HepG2 (cell line): ENCODE results near the gene SNAPC4. TPM values are rescaled to one million over a fixed set of nuclear protein-coding genes. Genes with fewer than 3 reads are reported as not detected.

Experiments
- ARID4A ChIP-seq: sonication (generic); formaldehyde crosslinking; IDR thresholded peaks from 2 replicates; pipeline ENCODE4 v1.5.0; 2020; ENCODE audit warnings: mild to moderate bottlenecking, missing genetic modification reagents, borderline replicate concordance
- E2F5 ChIP-seq: sonication (generic); formaldehyde crosslinking; conservative IDR thresholded peaks from 2 replicates; pipeline ENCODE4 v1.4.0; 2020; ENCODE audit warnings: missing genetic modification reagents
- GZF1 ChIP-seq: sonication (generic); formaldehyde crosslinking; IDR thresholded peaks from 2 replicates; pipeline ENCODE4 v1.5.1; 2020; ENCODE audit warnings: mild to moderate bottlenecking, missing genetic modification reagents
- ISX ChIP-seq: sonication (generic); formaldehyde crosslinking; conservative IDR thresholded peaks from 2 replicates; pipeline ENCODE4 v1.5.0; 2020; ENCODE audit warnings: missing genetic modification reagents
- MEIS2 ChIP-seq: sonication (generic); formaldehyde crosslinking; IDR thresholded peaks from 2 replicates; pipeline ENCODE4 v1.9.0; 2021; ENCODE audit warnings: mild to moderate bottlenecking, missing genetic modification reagents
- NFYC ChIP-seq: IDR thresholded peaks from 2 replicates; pipeline ENCODE4 v1.6.1; 2016; ENCODE audit warnings: missing genetic modification reagents, missing compliant biosample characterization
- PBX3 ChIP-seq: sonication (generic); formaldehyde crosslinking; IDR thresholded peaks from 2 replicates; pipeline ENCODE4 v1.8.1; 2023; ENCODE audit warnings: missing genetic modification reagents, inconsistent platforms, borderline replicate concordance
- SNAPC4 ChIP-seq: sonication (generic); formaldehyde crosslinking; IDR thresholded peaks from 2 replicates; pipeline ENCODE4 v1.4.0; 2020; ENCODE audit warnings: mild to moderate bottlenecking, missing genetic modification reagents
- SNAPC5 ChIP-seq: sonication (generic); formaldehyde crosslinking; IDR thresholded peaks from 2 replicates; pipeline ENCODE4 v1.8.1; 2023; ENCODE audit warnings: mild to moderate bottlenecking, missing genetic modification reagents, borderline replicate concordance
- THRA ChIP-seq: sonication (generic); formaldehyde crosslinking; IDR thresholded peaks from 2 replicates; pipeline ENCODE4 v1.4.0; 2020; ENCODE audit warnings: missing genetic modification reagents, borderline replicate concordance
- U2AF1 ChIP-seq: fragments of 200-400 bp; formaldehyde crosslinking; optimal IDR thresholded peaks from 2 replicates; pipeline ENCODE3; 2017; ENCODE audit warnings: mild to moderate bottlenecking, low read depth, low read length
- ZBTB7A ChIP-seq: sonication (generic); formaldehyde crosslinking; IDR thresholded peaks from 2 replicates; pipeline ENCODE4 v1.8.0; 2022; ENCODE audit warnings: mild to moderate bottlenecking, missing genetic modification reagents
- ZNF10 ChIP-seq: sonication (generic); formaldehyde crosslinking; IDR thresholded peaks from 2 replicates; pipeline ENCODE4 v1.4.0; 2020; ENCODE audit warnings: mild to moderate bottlenecking, low read depth, missing genetic modification reagents, borderline replicate concordance
- ZNF432 ChIP-seq: sonication (generic); formaldehyde crosslinking; IDR thresholded peaks from 2 replicates; pipeline ENCODE4 v1.5.0; 2020; ENCODE audit warnings: missing genetic modification reagents, mild to moderate bottlenecking, borderline replicate concordance
- polyA plus RNA-seq, 8 experiments: library from polyadenylated mRNA; depleted of rRNA in 3 of 8; stranded (reverse) in 7 of 8; unstranded in 1 of 8; fragments of >200 nt; fragmentation: Illumina TruSeq in 4 of 8; extraction: Trizol in 4 of 8; gene quantifications; 2 replicates each; pipeline versions ENCODE4 v1.2.1 to v1.2.3, GENCODE V29; 2011 to 2016; ENCODE audit warnings: low read depth in 4 of 8, missing spikeins in 1 of 8, mixed read lengths in 1 of 8; ENCODE audit not compliant: insufficient read depth in 1 of 8
- total RNA-seq, 5 experiments: library from RNA; depleted of rRNA; stranded (reverse); fragments of >200 nt; fragmentation: Illumina TruSeq; extraction: Trizol; gene quantifications; 2 replicates each; pipeline ENCODE4 v1.2.3, GENCODE V29; 2016; ENCODE audit warnings: low read depth in 1 of 5

Gene SNAPC4
- total and polyA plus RNA-seq, 2 of the 13 experiments (the other 11 are each of a cell fraction or from before 2014, with no cell fraction given): 2.0 to 6.0 TPM

- TF ChIP-seq E2F5: no peak
- no peak for TF ChIP-seq SNAPC5
- TF ChIP-seq ZBTB7A: no peak
- no peak for TF ChIP-seq PBX3 (CRISPR knock-in tag)
- no peak for TF ChIP-seq SNAPC4 (CRISPR knock-in tag)
- no peak for TF ChIP-seq ZNF10
- TF ChIP-seq ARID4A (CRISPR knock-in tag): no peak
- no peak for TF ChIP-seq U2AF1
- TF ChIP-seq THRA (CRISPR knock-in tag): no peak
- no peak for TF ChIP-seq ZNF432
- TF ChIP-seq NFYC: no peak
- no peak for TF ChIP-seq MEIS2 (CRISPR knock-in tag)
- no peak for TF ChIP-seq GZF1 (CRISPR knock-in tag)
- TF ChIP-seq ISX (CRISPR knock-in tag): no peak
These were observed 45.3 kb downstream of the SNAPC4 start (continued) for GRCh38 chr9:136354592-136355085.
